HCT116 (cell line): ENCODE data around the gene PNO1.

ENCODE experiments used
- ATF3 ChIP-seq: IDR thresholded peaks from 2 replicates; pipeline ENCODE4 v1.6.1; 2012
- CTCF ChIP-seq, 3 experiments: fragments of 200-600 bp in 1 of 3; sonication (generic) in 1 of 3; IDR thresholded peaks in 2 of 3; conservative IDR thresholded peaks in 1 of 3; 2 replicates each; pipeline ENCODE4 v1.5.1; 2012 to 2017; ENCODE audit warnings: low read depth in 2 of 3, low read length in 2 of 3, antibody characterized with exemption in 1 of 3, borderline replicate concordance in 1 of 3, control low read depth in 1 of 3, mild to moderate bottlenecking in 1 of 3, mixed read lengths in 1 of 3, mixed run types in 1 of 3, moderate library complexity in 1 of 3; ENCODE audit not compliant: insufficient read depth in 1 of 3
- EGR1 ChIP-seq: IDR thresholded peaks from 2 replicates; pipeline ENCODE4 v1.6.1; 2012; ENCODE audit warnings: low read depth
- EZH2 ChIP-seq: fragments of 200-600 bp; sonication (generic); IDR thresholded peaks from 2 replicates; pipeline ENCODE4 v1.6.1; 2017; ENCODE audit warnings: antibody characterized with exemption, mixed run types
- JUND ChIP-seq: IDR thresholded peaks from 2 replicates; pipeline ENCODE4 v1.6.1; 2012
- MAX ChIP-seq: IDR thresholded peaks from 2 replicates; pipeline ENCODE4 v1.6.1; 2012
- POLR2A ChIP-seq: IDR thresholded peaks from 2 replicates; pipeline ENCODE4 v1.7.0; 2011; ENCODE audit warnings: borderline replicate concordance; ENCODE audit not compliant: insufficient read depth, insufficient read length; ENCODE audit errors: extremely low read depth
- POLR2AphosphoS5 ChIP-seq: IDR thresholded peaks from 2 replicates; pipeline ENCODE4 v1.6.1; 2011; ENCODE audit warnings: mild to moderate bottlenecking, low read depth, low read length, moderate library complexity
- RAD21 ChIP-seq: IDR thresholded peaks from 2 replicates; pipeline ENCODE4 v1.6.1; 2012; ENCODE audit warnings: low read depth, mild to moderate bottlenecking
- ZBTB33 ChIP-seq: IDR thresholded peaks from 2 replicates; pipeline ENCODE4 v1.6.1; 2011; ENCODE audit warnings: mild to moderate bottlenecking, low read length, moderate library complexity; ENCODE audit not compliant: insufficient replicate concordance; ENCODE audit errors: extremely low read depth

- no peak for TF ChIP-seq EZH2
- TF ChIP-seq JUND: no peak
- TF ChIP-seq CTCF (IDR thresholded peaks at IDR 0.05 in 2 of 3, conservative IDR thresholded peaks at IDR 0.05 in 1 of 3; ENCODE audit: borderline replicate concordance in 1 of 3, insufficient read depth in 1 of 3, low read depth in 2 of 3, low read length in 2 of 3): no peak
- TF ChIP-seq EGR1: no peak
- no peak for TF ChIP-seq POLR2A
- TF ChIP-seq ZBTB33: no peak
- TF ChIP-seq MAX: no peak
- TF ChIP-seq POLR2AphosphoS5: no peak
- no peak for TF ChIP-seq RAD21
- no peak for TF ChIP-seq ATF3
These were observed 686 bp upstream of the PNO1 start for GRCh38 chr2:68157002-68157401.
